ENCODE results near the gene RAB24.
"Not testable (repeated sequence)": the region's sequence is repeated elsewhere in the genome, so short reads cannot be mapped to it uniquely, and the experiment has no call there.

RAB24 gene

DNA sequence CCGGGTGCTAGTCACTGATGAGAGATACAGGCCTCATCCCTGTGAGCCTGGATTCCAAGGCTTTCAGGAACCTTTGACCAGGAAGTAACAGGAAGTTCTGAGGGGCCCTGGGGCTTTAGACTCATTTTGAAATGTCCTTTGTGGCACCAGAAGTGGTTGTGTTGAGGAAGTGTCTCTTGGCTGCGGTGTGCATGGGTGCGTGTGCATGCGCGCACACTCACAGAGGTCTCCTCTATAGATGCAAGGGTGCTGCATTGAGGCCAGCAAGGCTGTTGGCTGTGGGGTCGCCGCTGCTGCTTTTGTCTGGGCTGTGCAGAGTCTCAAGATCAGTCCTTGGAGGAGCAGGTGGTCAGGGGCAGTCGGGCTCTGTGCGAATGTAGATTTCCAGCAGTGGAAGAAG, 7.6 kb downstream of the RAB24 start:
- DNase-seq (ENCODE audit: low read depth in 2 of 2): no peak

DNA sequence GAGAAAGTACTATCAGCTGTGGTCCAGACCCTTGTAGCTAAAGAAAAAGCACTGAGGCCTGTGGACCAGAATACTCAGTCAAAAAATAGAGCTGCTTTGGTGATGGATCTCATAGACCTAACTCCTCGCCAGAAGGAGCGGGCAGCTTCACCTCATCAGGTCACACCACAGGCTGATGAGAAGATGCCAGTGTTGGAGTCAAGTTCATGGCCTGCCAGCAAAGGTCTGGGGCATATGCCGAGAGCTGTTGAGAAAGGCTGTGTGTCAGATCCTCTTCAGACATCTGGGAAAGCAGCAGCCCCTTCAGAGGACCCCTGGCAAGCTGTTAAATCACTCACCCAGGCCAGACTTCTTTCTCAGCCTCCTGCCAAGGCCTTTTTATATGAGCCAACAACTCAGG, 8.9 kb downstream of the RAB24 start:
- DNase-seq (ENCODE audit: low read depth in 2 of 2): no peak

DNA sequence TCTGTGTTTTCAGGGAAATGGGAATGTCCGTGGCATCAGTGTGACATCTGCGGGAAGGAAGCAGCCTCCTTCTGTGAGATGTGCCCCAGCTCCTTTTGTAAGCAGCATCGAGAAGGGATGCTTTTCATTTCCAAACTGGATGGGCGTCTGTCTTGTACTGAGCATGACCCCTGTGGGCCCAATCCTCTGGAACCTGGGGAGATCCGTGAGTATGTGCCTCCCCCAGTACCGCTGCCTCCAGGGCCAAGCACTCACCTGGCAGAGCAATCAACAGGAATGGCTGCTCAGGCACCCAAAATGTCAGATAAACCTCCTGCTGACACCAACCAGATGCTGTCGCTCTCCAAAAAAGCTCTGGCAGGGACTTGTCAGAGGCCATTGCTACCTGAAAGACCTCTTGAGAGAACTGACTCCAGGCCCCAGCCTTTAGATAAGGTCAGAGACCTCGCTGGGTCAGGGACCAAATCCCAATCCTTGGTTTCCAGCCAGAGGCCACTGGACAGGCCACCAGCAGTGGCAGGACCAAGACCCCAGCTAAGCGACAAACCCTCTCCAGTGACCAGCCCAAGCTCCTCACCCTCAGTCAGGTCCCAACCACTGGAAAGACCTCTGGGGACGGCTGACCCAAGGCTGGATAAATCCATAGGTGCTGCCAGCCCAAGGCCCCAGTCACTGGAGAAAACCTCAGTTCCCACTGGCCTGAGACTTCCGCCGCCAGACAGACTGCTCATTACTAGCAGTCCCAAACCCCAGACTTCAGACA, 9.5 kb downstream of the RAB24 start:
- no peak for DNase-seq (ENCODE audit: low read depth in 2 of 2)

DNA sequence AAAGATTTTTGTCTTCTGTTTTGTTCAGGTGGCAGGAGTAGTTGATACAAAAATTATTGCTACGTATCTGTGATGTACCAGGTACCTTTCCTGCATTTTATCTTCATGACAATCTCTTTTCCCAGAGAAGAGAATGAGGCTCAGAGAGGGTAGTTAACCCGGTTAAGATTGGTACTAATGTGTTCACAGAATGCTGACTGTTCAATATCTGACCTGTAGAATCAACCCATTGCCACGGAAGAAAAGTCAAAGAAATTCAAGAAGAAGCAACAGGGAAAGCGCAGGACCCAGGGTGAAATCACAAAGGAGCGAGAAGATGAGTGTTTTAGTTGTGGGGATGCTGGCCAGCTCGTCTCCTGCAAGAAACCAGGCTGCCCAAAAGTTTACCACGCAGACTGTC, 11.8 kb downstream of the RAB24 start:
- DNase-seq (ENCODE audit: low read depth in 2 of 2): no peak

DNA sequence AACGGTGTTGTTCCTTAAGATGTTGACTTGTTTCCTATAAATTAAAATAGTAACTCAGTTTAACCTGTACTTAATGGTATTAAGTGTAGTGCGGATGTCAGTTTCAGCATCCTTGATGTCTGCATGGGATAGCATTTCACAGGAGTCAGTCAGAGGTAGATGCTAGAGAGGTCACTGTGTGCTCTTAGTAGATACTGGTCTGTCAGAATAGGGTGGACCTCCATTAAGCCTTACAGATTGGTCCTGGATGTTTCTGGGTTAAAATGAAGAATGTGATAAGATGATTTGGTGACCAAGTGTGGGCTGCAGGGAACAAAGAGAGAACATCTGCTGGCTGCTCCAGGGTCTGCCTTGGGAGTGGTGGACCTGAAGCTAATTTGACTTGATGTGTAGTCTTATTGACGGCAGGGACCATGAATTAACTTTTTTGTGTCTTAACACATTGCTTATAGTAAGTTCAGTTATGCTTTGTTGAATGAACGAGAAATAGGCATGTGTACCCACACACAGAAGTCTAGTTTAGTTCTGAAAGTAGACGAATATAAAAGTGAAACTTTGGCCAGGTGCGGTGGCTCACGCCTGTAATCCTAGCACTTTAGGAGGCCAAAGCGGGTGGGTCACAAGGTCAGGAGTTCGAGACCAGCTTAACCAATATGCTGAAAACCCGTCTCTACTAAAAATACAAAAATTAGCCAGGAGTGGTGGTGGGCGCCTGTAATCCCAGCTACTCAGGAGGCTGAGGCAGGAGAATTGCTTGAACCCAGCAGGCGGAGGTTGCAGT, 12.5 kb downstream of the RAB24 start:
- no peak for DNase-seq (ENCODE audit: low read depth in 2 of 2)

DNA sequence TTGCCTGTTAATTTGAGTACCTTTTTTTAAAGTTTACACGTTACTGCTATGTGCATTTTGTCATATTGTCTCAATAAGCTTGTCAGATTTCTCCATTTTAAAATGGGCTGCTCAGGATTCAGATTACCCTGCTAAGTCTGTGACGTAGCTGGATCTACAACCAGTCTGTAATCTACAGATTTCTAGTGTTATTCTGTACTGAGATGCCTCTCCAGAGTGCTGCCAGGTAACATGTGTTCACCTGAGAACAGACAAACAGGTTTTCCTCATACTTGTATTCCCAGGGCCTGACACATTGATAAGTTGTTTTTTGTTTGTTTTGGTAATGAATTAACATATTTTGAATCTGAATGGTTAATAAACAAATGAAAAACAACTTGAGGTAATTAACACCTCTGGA, 15.3 kb downstream of the RAB24 start:
- no peak for DNase-seq (ENCODE audit: low read depth in 2 of 2)

DNA sequence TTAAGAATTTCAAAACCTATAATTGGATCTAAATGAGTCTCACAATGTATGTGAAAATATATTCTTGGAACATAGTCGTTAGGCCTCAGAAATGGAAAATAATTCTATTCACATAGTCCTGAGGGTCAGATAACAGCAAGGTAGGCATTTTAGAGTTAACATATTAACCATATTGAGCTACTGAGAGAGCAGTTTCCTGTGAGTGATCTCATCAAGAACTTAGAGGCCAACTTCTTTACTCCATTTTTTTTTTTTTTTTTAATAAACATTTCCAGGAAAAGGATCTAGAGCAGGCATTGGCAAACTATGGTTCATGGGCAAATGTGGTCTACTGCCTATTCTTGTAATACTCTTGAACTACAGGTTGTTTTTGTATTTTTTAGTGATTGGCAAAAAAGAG, 26.6 kb downstream of the RAB24 start:
- DNase-seq (ENCODE audit: low read depth in 2 of 2): no peak

DNA sequence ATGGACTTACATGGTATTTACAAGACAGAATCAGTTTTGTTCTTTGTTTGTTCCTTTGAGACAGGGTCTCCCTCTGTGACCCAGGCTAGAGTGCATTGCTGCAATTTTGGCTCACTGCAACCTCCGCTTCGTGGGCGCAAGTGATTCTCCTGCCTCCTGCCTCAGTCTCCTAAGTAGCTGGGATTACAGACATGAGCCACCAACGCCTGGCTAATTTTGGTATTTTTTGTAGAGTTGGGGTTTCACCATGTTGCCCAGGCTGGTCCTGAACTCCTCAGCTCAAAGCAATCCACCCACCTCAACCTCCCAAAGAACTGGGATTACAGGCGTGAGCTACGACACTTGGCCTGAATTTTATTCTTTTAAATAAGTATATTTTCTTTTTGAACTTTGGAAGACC, 27.6 kb downstream of the RAB24 start:
- DNase-seq (ENCODE audit: low read depth in 2 of 2): no peak

DNA sequence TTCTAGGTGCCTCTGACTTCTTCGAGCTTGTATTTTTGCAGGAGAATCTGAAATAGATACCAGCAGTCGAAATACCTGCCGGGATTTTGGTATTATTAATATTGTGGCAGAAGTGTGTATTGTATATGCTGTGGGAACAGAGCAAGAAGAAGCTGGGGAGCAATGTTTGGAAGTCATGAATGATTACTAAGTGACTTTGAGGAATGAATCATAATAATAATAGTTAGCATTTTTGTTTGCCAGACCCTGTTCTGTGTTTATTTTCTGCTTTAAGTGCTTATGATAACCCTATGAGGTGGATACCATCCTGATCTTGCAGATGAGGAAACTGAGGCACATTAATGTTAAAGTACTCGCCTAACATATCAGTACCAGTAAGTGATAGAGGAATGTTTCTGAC, 32.4 kb downstream of the RAB24 start:
- DNase-seq (ENCODE audit: low read depth in 2 of 2): no peak

DNA sequence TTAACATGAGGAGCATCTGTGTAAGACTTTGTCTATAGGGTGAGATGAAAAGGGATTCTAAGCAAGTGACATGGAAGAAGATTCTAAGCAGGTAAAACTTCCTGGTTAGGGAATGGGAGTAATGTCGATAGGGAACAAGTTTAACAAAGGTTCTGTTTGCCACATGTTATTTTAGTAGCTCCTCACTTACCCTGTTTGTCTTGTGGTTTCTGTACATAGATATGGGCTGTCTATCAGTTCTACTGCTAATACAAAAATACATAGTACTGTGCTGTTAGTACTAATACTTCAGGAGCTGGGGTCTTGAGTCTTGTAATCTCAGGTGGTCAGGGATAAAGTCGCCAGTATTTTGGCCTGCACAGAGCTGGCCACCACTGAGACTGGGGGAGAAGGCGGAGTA, 32.9 kb downstream of the RAB24 start:
- DNase-seq (ENCODE audit: low read depth in 2 of 2): no peak

DNA sequence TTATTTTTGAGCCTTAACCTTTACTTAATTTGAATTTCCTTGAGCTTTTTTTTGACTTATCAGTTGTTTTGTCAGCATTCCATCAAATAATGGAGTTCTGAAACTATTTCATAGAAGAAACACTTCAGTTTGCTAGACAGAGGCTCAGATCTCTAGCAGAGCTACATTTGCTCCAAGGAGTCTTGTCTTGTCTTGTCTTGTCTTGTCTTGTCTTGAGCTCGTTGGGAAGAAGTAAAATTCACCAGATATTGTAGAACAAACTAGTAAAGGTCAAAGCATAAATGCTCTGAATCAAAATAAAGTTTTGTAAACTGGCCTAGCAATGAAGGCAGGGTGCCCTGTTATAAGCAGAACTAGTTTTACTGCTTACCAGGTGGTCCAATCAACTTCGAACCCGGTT, 33.5 kb downstream of the RAB24 start:
- no peak for DNase-seq (ENCODE audit: low read depth in 2 of 2)

DNA sequence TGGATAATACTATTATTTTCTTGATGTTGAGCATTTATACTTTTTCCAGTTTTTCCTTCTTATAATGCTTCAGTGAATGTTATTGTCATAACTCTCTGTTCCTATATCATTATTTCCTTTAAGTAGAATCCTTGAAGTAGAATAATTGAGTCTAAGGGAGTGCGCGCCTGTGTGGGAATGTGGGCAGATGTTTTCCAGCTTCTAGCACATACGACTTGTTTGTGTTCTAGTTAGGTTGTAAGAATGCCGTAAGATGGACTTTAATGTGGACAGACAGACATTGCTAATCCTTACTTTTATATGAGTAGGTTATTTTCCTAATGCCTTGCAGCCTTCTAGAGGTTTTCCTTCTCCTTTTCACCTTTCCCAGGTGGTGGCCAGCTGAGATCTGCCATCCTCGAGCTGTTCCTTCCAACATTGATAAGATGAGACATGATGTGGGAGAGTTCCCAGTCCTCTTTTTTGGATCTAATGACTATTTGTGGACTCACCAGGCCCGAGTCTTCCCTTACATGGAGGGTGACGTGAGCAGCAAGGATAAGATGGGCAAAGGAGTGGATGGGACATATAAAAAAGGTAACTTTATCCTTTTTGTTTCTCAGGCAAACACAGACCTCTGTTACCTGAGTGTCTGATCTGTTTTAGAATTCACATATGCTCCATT, 34.2 kb downstream of the RAB24 start:
- DNase-seq (ENCODE audit: low read depth in 2 of 2): no peak

DNA sequence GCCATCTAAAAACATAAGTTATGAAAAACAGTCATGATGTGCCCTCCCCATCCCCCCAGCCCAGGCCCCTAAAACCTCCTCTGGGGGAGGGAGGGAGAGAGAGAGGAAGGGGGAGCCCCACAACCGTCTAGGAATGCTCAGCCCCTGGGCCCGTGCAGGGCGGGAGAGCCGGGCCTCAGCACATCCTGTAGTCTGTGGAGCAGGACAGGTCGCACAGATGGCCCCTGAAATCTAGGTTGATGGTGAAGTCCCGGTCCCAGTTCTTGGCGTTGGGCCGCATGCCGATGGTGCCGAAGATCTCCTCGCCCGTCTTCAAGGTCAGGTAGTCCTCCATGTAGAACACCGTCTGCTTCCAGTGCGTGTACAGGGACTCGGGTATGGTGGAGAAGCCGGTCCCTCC, 38.1 kb downstream of the RAB24 start:
- DNase-seq (ENCODE audit: low read depth in 2 of 2): no peak

DNA sequence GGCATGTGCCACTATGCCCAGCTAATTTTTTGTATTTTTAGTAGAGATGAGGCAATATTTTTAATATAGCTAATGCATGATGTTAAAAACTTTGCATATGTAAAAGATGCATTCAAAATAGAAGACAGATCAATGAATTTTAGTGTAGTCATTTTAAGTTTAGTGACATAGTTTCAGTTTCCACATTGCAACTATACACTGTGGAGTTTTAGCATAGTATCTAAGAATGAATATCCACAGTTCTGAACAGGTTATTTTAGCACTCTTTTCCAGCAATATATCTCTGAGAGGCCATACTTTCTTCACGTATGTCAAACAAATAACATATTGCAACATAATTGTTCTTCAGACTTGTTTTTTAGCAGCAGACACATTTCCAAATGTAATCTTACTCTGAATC, 39.3 kb downstream of the RAB24 start:
- DNase-seq (ENCODE audit: low read depth in 2 of 2): no peak

DNA sequence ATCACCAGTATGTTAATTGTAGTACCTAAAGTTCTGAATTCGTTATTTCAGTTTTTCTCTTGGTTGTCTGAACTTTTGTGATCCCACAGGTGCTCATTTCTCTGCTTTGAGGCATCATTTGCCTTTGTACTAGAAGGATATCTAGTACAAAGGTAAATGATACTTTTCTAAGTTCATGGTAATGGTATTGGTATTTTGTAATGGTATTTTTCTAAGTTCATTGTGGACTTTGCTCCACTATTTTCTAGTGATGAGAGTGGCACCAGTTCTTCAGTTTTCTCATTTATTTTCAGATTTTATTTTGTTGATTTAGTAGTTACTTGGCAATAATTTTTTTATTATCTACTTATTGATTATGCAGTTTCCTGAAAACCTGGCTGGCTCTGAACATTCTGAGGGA, 42.0 kb downstream of the RAB24 start:
- DNase-seq (ENCODE audit: low read depth in 2 of 2): no peak

DNA sequence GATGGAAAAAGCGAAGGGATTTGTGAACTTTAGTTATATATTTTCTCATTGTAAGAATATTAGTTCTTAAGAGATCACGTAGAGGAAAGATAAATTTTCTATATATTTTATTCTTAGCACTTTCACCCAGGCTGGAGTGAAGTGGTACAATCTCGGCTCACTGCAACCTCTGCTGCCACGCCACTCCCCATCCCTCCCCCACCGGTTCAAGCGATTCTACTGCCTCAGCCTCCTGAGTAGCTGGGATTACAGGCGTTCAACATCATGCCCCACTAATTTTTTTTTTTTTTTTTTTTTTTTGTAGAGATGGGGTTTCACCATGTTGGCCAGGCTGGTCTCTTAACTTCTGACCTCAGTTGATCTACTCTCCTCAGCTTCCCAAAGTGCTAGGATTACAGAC, 42.6 kb downstream of the RAB24 start:
- DNase-seq (ENCODE audit: low read depth in 2 of 2): no peak

DNA sequence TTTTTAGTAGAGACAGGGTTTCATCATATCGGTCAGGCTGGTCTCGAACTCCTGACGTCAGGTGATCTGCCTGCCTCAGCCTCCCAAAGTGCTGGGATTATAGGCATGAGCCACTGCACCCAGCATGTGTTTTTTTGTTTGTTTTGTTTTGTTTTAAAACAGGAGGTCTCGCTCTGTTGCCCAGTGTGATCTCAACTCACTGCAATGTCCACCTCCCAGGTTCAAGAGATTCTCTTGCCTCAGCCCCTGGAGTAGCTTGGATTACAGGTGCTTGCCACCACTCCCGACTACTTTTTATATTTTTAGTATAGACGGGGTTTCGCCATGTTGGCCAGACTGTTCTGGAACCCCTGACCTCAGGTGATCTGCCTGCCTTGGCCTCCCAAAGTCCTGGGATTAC, 44.8 kb downstream of the RAB24 start:
- not testable (repeated sequence) for DNase-seq (ENCODE audit: low read depth in 2 of 2)

DNA sequence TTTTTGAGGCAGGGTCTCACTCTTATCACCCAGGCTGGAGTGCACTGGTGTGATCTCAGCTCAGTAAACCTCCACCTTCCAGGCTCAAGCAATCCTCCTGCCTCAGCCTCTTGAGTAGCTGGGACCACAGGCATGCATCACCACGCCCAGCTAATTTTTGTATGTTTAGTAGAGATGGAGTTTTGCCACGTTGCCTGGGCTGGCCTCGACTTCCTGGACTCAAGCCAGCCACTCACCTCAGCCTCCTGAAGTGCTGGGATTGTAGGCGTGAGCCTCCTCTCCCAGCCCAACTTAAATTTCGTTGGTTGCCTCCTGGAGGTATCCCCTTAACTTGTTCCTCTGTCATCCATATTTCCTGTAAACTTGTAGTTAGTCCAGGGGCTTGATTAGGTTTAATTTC, 47.2 kb downstream of the RAB24 start:
- DNase-seq (ENCODE audit: low read depth in 2 of 2): no peak

DNA sequence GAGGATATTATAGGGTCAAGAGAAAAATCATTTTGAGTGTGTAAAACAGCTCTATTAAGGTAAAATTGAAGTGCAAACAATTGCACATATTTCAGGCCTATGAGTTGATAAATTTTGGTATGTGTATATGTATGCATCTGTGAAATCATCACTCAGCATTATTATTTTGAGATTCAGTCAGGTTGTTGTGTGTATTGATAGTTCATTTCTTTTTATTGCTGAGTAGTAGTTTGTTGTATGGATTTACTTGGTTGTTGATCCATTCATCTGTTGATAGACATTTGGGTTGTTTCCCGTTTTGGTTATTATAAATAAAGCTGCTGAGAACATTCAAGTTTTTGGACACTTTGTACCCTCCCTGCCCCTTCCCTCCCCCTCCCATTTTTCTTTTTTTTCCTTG, 50.3 kb downstream of the RAB24 start:
- DNase-seq (ENCODE audit: low read depth in 2 of 2): no peak
